ENCODE results near the gene TMEM107.
A peak's percentile ranks its signal among the peaks of the same experiment; 100 is the strongest.
"Not testable (repeated sequence)": the region's sequence is repeated elsewhere in the genome, so short reads cannot be mapped to it uniquely, and the experiment has no call there.

Gene TMEM107

DNA sequence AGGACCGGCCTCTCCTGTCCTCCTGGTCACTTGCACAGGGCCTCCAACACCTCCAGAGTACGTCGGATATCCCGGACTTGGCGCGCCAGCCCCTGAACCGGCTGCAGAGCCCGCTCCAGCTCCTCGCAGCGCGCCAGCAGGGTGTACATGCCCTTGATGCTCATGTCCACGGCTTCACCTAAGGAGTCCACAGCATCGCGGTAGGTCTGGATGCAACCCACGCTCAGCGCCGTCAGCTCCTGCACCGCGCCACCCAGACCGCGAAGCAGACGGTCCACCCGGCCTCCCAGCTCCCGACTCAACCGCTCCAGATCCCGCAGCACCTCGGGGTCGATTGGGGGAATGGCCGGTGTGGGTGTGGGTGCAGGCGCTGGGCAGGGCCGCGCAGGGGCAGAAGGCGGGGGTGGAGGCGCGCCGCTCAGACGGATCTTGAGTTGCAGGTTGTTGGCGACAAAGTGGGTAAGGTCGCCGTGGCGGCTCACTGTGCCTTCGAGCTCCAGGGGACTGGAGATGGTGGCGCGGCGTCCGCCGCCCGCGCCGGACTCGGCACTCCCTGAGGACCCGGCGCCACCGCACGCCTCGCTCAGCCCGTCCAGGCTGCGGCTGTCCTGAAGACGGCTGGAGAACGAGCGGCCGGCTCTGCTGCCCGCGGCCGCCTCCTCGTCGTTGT lies 13.0 kb upstream of the TMEM107 start:
- DNase-seq = no peak

DNA sequence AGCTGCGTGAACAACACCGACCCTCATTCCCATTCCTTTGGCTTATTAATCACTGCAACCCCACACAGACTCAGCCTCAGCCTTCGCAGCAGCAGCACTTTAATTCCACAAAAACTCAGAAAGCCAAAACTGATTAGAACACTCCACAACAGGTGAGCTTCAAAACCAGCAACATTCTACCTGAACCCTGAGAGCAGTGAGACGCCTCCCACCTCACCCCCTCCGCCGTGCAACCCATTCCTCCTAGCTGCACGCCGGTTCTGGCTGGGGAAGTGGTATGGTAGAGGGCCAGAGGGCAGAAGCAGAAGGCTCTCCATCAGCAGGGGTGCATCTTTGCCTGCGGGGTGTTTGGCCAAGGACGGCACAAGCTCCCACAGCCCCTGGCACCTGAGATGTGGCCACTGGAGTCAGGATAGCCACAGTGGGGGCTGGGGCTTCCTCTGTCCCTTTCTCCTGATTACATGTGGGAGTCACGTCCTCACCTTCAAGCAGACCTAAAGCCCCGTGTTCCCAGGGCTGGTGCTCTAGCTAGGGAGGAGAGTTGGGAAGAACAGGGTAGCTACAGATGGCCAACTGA lies 12.2 kb upstream of the TMEM107 start:
- DNase-seq = no peak

DNA sequence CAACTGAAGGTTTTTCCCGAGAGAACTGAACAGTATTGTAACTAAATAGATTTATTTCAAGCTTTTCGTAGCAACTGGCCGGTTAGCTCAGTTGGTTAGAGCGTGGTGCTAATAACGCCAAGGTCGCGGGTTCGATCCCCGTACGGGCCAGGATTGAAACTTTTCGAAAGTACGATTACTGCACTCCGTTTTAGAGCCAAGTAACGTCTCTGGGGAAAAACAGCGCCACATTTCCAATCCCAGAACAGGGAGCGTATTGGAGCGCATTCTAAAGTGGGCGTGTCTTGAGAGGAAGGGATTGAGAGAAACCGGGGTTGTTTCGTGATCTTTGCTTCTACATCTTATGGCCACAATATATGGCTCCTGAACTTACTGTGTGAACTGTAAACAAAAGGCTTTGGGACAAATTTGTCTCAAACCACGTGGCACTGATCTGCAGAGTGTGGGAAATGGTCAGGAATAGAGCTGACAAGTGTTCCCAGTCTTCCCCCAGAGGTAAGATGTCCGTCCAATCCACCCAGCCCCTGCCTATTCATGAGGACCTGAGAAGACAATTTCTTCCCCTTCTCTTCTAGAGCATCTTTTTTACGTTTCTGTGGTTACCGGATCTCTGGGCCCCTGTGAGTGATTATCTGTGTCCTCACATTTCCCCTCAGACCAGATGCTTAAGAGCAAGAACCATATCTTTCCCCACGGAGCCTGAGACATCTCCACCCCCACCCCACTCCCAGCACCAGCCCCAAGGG lies 11.5 kb upstream of the TMEM107 start:
- DNase-seq = peak; percentile 91

DNA sequence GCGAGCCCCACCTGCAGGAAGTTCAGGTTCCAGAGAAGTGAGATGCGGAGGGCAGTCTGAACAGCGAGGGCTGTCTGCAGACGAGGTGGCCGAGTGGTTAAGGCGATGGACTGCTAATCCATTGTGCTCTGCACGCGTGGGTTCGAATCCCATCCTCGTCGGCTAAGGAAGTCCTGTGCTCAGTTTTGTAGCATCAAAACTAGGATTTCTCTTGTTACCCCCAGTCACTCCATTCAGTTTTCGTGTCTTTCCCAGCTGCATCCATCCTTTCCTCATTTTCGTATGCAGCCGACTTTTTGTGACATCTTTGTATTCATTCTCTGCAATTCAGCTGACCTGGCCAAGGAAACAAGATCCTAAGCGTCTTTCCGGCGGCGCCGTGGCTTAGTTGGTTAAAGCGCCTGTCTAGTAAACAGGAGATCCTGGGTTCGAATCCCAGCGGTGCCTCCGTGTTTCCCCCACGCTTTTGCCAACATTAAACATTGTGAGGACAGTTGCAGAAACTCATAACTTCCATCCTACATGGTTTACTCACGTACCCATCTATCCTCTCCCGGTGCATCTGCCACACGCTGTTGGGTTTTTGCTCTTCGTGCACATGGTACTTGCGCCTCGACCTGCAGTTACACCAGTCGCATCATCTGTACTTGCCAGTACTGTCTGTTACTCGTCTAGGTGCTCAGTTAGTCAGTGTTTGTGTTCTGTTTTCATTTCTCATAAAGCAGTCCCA lies 10.8 kb upstream of the TMEM107 start:
- DNase-seq = peak; percentile 93

DNA sequence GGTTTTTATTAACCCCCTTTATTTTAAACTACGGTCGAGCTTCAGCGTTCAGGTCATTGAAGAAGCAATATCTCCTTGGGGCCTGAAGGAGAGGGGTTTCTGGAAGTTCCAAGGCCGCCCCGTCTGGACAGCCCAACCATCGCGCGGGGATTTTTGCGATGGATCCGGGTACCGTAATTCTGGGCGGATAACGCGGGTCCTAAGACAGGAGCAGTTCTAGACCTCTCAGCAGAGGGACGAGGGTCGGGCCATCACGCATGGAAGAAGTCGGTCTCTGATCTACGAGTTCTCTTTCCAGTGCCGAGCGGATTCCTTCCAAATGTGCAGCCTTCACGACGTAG lies 10.2 kb upstream of the TMEM107 start:
- no peak for DNase-seq

DNA sequence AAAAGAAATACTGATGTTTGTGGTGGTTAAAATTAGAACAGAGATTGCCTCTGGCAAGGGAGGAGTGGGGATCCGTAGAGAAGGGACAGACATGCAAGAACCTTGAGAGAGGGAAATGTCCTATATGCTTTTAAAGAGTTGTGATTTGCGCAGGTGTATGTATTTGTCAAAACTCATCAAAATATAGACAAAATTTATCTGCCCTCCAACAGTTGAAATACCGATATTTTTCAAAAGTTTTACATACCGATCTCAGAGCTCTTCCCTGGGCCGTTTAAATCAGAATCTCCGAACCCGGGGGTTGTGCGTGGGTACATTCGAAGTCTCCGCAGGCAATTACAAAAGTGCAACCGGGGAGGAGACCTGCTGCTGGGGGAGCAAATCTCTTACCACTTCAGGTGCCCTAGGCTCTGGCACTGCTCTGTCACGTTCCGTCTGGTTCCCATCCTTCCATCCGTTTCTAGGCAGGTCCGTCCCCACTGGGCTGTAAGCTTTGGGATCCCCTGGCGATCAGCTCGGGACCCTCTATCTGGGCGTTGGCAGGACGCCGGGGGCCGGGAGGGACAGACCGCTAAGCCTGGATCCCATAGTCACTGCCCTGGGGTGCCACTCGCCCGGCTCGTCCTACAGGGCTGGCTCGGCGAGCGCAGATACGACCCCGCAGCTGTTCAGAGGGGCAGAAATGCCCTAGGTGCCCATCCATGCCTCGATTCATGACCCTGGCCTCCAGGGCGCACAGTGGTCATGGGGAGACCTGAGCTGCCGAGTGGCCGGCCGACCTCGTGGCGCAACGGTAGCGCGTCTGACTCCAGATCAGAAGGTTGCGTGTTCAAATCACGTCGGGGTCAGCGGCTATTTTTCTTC lies 9.6 kb upstream of the TMEM107 start:
- DNase-seq = peak; percentile 80

DNA sequence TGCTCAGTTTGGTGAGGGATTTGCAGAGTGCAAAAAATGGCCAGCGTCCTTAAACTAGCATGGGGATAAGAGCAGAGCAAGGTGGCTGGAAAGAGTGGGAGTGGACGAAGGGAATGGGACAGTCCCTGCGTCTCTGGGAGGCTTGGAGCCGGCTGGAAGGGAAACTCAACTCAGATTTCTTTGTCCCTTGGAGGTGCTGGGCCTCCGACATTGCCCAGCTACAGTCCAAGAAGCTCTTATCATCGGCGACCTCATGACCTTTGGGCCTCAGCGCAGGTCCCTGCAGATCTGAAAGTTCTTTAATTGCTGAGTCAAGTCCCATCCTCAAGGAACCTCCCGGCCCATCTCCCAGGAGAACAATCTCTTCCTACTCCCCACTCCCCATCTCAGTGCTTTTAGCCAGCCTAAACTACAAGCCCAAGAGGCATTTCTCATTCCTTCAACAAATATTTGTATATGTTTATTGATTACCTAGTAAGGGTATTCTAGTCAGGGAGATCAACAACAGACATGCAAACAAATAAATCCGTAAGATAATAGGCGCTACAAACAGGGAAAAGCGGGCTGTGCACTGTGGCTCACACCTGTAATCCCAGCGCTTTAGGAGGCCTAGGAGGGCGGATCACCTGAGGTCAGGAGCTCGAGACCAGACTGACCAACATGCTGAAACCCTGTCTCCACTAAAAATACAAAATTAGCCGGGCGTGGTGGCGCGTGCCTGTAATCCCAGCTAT lies 985 bp upstream of the TMEM107 start:
- DNase-seq = no peak

DNA sequence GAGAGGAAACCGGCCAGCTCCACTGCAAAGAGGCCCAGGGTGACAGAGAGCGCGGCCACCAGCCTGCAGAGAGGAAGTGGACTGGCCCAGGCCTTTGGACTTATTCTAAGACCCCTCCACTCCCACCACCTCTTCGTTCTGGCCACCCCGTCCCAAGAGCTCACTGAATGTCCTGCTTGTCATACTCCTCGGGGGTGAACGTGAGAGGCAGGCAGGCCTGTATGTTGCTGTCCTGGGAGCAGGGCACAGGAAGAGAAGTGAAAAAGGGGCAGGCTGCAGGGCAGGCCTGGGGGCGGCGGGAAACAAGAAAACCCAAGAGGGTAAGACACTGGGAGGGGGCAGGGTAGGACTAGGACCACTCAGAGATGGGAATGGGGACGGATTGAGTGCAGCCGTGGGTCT lies 384 bp downstream of the TMEM107 start:
- no peak for DNase-seq

DNA sequence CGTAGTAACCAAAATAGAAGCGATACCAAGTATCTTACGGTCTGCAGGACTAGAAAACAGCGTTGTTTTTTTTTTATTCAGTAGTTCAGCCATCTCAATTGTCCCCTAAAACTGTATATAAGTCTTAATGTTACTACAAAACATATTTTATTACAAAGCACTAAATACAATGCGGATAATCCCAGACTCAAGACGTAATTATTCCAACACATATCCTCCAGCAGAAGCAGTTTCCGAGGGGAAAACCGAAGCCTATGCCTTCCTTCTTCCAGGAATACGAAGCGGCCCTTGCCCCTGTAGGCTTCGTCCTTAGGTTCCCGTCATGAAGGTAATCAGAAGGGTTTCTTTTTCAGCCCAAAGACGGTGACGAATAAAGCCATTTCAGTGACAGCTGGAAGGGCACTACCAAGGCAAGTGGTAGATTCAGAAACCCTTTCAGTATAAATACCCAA lies 2.3 kb downstream of the TMEM107 start:
- no peak for DNase-seq

DNA sequence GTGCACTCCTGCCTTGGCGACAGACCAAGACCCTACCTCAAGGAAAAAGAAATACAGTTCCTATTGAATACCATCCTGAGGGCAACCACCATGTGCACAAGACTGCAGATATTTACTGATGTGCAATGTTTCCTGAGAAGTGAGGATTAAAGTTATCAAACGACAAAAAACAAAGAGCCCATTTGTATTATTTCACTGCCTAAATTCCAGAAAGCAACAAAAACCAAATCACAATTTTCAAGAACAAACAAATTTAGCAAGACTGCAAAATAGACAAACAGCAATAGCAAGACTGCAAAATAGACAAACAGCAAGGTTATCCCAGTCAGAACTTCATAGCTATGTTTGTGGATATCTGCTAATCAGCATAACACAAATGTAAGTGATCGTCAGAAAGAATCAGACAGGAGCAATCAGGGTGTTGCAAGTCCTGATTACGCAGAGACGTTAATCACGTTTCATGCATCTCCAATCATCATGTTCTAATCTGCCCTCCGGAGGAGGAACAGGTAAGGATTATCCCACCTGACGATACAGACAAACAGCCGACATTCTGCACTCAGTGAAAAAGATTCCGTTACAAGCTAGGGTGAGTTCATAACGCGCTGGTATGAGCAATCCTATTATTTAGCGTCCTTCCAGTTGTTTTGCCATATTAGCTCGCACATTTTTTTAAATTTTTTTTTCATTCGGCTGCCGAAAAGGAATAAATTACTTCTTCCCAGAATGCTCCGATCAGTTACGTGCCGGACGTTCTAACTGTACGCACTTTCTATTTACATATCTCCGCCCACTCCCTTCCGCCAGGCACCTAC lies 2.9 kb downstream of the TMEM107 start:
- DNase-seq = peak; percentile 92

DNA sequence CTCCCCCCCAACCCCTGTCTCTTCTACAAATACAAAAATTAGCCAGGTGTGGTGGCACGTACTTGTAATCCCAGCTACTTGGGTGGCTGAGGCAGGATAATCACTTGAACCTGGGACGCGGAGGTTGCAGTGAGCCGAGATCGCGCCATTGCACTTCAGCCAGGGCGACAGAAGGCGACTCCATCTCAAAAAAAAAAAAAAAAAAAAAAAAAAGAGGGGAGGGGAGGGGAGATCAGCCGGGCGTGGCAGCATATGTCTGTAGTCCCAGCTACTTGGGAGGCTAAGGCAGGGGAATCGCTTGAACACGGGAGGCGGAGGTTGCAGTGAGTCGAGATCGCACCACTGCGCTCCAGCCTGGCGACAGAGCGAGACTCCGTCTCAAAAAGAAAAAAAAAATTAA lies 6.0 kb downstream of the TMEM107 start:
- DNase-seq = not testable (repeated sequence)

DNA sequence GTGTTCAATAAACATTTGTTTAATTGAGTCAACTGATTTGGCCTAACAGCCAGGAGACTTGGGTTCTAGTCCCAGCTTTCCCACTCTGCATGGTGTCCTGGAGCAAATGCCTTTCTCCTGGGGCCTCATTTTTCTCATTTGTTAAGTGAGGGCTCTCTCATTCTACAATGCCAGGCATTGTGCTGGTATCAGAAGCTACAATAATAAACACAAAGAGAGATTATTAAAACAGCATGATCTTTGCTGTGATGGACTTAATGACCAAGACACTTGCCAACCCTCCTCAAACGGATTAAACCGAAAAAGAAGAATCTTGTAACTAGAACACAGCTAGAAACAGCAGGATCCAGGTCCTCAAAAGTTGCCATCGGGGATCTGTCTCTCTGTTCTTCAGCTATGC lies 8.7 kb downstream of the TMEM107 start:
- no peak for DNase-seq

DNA sequence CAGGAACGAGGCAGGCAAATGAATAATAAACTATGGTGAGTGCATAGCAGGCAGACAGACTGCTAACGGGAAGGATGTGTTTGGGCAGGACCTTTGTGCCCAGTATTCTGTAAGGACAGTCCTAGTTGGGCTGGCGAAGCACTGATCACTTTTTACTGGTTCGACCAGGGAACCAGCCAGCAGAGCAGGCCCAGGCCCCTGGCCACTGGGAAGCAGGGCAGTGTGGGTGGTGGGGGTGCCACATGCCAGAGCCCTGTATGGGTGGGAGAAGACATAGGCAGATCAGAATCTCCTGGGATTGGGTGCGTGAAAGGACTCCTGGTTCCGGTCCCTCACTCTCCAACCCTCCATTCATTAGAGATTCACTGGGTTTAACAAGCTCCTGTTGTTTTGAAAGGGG lies 9.4 kb downstream of the TMEM107 start:
- DNase-seq = no peak

DNA sequence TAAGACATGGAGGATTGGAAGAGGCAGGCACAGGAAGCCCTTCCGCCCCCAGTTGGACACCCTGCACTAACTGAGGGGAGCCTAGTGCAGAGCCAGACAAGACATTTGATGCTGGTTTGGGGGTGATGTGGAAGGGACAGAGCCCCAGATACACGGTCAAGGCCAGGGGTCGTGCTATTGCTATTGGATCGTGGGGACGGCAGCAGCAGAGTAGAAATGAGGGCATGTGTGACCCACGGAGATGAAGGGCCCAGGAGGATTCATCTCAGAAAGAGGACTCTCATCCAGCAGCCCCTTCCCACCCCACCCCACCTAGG lies 11.4 kb downstream of the TMEM107 start:
- DNase-seq = no peak

DNA sequence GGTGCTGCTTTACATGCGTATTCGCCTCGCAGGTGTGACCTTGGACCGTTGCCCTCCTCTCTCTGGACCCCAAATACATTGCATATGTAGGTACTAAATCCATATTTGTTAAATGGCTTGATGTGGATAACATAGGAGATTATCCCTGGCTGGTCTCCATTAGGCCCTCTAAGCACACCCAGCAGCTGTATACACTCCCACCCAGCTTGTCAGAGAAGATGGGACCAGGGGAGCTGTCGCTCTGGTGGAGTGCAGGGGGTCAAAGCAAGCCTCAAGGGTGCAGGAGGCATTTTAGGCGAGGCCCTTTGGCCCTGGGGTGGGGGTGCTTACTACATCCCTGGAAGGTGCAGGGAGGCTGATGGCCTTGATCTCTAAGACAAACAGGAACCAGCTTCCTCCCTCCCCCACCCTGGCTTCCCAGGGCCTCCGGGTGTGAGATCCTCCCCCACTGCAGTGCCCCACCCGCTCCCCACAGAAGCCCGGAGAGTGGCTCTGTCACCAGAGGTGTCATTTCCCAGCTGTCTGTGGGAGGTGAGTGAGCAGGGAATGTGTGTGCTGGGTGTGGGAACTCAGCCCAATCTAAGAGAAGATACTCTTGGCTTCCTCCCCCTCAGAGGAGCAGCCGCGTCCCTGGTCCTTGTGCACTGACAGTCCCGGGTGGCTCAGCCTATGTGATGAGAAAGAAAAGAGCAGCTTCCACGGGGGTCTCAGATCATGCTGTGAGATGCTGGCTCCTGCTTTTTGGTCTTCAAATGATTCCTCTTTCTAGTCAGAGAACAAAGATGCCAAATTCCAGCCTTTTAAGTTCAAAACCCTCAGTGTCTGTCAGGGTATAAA lies 12.0 kb downstream of the TMEM107 start:
- DNase-seq = no peak

DNA sequence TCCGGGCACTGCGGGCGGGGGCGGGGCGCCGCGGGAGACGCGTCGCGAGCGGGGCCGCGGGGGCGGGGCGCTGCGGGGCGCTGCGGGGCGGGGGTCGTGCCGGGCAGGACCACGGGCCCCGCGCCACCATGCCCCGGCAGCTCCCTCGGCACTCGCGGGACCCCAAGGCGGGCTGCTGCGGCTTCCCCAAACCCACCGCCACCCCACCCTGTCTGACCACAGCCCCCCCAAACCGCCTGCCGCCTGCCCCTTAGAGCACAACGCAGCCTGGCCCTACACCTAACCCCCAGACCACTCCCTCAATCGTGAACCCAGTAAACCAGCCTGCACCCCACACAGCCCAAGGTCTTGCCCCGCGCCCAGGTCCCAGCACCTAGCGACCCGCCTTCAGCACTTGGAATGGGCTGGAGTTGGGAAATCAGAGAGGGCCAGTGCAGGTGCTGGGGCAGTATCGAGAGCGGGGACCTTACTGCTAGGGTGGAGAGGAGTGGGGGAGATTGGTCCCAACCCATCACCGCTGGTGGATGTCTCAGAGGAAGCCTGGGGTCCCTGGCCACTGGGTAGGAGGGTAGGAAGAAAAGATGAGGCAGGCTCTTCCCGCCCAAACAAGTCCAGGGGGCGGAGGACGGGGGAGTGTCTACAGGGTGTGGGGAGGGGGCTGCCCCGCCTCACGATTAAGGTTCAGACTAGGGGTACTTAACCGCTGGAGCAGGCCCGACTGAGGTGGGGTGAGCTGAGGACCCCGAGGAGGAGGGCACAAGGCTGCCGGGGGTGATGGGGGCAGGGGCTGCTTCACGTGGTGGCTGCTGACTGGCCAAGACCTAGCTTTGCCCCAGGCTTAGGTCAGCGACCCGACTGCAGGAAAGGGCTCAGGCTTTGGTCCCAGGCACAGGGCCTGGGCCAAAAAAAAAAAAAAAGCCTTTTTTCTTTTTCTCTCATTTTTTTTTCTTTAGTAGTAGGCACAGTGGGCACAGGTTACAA lies 12.9 kb downstream of the TMEM107 start:
- no peak for DNase-seq

DNA sequence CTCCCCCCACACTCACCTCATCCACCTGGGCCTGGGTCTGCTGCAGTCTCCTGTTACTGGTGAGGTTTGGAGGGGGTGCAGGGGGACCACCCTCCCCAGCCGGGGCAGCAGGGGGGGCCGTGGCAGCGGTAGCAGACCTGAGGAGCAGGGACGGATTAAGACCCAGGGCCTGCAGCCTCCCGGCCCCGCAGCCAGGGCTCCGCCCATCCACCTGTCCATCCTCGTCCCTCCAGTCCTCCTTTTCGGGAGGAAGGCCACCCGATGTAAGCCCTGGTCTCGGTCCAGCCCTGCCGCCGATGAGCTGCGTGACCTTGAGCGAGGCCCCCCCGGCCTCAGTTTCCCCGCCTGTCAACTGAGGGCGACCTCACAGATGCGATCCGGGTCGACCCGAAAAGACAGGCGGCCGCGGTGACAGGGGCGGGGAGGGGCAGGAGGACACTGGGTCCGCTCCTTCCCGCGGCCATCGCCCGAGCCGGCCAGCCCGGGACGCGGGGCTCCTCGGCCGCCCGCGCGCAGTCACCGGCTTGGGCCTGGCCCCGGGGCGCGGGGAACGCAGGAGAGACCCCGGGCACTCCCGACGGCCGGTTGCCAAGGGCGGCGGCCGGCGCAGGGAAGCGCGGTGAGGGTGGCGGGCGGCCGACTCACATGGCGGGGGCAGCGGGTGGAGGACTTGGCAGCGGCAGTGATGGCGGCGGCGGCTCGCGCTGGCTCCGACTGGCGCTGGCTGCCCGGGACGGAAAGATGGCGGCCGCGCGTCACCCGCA lies 13.8 kb downstream of the TMEM107 start, which contains the start of gene VAMP2:
Gene VAMP2, minus strand, starts transcription at position 716 of the 764 bp plus-strand sequence. Its CDS starts 69 bp downstream, at position 647.
- DNase-seq = peak; percentile 73

Measured in midbrain (tissue), 1 donor.